CD4-positive, alpha-beta T cell treated with Interleukin-4 for 4 hours (primary cell): Measurements from ENCODE around the gene SGMS1.
"Not testable (repeated sequence)": the region's sequence is repeated elsewhere in the genome, so short reads cannot be mapped to it uniquely, and the experiment has no call there.

Source experiments
- DNase-seq: peaks from one replicate; pipeline ENCODE4 v3.0.0-alpha.2; 2020

The SGMS1 gene

DNA sequence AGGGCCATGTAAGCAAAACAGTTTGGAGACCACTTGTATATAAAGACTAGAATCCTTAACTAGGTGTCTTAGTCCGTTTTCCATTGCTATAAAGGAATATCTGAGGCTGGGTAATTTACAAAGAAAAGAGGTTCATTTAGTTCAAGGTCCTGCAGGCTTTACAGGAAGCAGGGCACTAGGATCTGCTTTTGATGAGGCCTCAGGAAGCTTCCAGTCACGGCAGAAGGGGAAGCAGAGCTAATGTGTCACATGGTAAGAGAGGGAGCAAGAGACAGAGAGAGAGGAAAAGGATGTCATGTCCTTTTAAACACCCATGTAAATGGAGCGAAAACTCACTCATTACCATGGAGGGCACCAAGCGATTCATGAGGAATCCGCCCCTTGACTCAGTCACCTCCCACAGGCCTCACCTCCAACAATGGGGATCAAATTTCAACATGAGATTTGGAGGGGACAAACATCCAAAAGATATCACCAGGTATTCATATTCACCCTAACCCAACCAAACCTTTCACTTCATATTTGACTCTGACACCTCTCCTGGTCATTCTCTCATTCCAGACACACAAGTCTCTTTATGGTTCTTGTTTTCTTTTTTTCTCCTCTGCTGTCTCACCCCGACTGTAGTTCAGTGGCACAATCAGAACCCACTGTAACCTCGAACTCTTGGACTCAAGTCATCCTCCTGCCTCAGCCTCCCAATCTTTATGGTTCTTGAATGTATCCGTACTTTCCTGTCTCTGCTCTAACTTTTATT, 342.4 kb downstream of the SGMS1 start:
- no peak for DNase-seq

DNA sequence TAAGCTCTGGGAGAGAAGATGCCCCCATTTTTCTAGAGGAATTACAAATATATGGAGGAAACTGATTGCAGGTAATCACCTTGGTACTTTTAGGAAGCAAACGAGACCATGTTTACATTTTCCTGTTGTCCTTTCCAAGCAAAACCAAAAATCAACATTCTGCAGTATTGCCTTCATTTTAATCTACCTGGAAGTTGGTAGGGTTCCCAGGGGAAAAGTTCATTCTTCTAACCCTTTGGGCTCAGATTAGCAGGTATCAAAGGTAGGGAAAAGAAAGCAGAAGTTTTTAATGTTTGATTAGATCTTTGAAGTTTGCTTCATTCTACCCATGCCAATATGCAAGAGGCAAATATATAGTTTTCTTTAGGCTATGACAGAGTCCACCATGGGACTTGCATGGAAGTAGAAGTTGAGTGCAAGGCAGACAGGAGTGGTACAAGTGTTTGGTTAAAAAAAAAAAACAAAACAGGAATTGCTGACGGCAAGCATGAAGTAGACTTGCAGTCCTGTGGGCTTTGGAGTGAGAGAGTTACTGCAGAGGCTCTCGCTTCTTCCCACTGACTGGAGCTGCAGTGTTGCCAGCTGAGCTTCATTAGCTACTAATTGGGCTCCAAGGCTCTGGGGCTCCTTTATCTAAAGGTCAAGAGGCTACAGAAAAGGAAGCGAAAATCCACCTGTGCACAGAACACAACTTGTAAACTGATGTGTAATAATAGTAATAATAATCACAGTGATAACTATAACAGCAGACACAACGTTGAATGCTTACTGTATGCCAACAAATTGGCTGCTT, 343.5 kb downstream of the SGMS1 start:
- no peak for DNase-seq

GRCh38 chr10:50279489-50279888, 344.3 kb downstream of the SGMS1 start:
- no peak for DNase-seq

GRCh38 chr10:50275650-50276235, 348.0 kb downstream of the SGMS1 start:
- DNase-seq, result peak; percentile 28

DNA sequence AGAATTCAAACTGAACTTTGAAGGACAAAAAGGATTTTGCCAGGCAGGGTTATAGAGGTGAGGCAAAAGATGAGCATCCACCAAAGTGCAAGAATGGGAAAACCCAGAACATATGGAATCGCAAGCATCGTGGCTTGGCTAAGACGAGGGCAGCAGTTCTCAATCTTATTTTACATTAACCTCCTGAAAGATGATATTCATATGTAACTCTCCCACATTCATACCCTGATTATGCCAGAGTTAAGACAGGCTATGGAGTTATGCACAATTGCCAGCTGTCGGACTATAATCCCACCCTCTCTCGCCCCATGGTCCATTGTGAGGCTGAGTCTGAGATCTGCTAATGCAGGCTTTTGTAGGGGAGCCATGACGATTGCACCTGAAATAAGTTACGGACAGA, 351.2 kb downstream of the SGMS1 start:
- no peak for DNase-seq

DNA sequence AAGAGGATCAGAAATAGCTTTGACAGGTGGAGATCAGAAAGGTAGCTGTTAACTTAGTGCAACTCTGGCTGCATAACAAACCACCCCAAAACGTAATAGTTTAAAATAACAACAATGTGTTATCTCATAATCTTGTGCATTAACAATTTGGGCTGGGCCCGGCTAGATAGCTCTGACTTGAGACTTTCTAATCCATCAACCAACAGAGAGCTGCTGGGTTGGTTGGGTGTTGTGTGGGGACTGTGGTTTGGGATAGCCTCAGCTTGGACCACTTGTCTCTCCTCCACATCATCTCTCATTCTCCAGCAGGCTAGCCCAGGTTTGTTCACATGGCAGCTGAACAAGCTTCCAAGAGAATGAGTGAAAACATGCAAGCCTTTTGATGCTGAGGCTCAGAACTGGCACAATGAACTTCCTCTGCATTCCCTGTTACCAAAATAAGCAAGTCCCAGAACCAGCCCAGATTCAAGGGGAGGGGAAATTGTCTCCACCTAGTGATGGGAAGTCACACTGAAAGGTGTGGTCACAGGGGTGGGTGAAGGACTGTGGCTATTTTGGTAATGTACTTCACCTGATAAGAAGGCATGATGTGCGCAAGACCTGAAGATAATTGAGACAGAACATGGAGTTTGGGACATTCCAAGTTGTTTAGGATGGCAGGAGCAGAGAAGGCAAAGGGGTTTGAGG, 352.0 kb downstream of the SGMS1 start:
- no peak for DNase-seq

DNA sequence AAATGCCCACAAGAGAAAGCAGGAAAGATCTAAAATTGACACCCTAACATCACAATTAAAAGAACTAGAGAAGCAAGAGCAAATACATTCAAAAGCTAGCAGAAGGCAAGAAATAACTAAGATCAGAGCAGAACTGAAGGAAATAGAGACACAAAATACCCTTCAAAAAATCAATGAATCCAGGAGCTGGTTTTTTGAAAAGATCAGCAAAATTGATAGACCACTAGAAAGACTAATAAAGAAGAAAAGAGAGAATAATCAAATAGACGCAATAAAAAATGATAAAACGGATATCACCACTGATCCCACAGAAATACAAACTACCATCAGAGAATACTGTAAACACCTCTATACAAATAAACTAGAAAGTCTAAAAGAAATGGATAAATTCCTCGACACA, 355.9 kb downstream of the SGMS1 start:
- DNase-seq, result not testable (repeated sequence)

DNA sequence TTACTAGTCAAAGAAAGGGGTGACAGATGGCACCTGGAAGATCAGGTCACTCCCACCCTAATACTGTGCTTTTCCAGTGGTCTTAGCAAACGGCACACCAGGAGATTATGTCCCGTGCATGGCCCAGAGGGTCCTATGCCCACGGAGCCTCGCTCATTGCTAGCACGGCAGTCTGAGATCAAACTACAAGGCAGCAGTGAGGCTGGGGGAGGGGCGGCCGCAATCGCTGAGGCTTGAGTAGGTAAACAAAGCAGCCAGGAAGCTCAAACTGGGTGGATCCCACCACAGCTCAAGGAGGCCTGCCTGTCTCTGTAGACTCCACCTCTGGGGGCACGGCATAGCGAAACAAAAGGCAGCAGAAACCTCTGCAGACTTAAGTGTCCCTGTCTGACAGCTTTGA, 361.1 kb downstream of the SGMS1 start:
- peak; percentile 13 for DNase-seq

GRCh38 chr10:50260791-50261281, 362.9 kb downstream of the SGMS1 start:
- peak; percentile 26 for DNase-seq
